Activated CD8-positive, alpha-beta memory T cell treated with anti-CD3 and anti-CD28 coated beads, Interleukin-2, amount 50 U/mL, for 1 hour (primary cell): ENCODE results near the gene DEDD.
"Not testable (repeated sequence)": the region's sequence is repeated elsewhere in the genome, so short reads cannot be mapped to it uniquely, and the experiment has no call there.

ENCODE experiments used
- DNase-seq: peaks from one replicate; pipeline ENCODE4 v3.0.0-alpha.2; 2020; ENCODE audit errors: extremely low read depth

Gene DEDD

DNA sequence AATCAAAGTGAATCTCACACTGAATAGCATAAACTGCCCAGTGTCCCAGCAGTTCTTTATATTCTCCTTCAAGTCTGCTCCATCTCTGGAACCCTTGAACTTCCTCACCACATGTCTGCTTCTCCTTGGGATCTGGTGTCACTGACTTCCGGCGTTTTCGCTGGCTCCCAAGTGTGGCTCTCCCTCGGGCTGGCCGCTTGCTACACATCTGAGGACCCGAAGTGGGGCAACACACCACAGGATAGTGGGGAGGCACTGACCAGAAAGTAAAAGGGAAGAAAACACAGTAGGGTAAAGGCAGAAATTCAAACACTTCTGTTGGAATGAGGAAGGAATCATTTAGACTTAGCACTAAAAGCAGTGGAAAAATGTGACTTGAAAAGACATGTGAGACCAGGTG, 9.5 kb downstream of the DEDD start:
- DNase-seq: no peak

- no peak for DNase-seq
Observed at GRCh38 chr1:161121834-161122233, 10.6 kb downstream of the DEDD start.

- no peak for DNase-seq
Observed at GRCh38 chr1:161121042-161121650, 11.3 kb downstream of the DEDD start.

DNA sequence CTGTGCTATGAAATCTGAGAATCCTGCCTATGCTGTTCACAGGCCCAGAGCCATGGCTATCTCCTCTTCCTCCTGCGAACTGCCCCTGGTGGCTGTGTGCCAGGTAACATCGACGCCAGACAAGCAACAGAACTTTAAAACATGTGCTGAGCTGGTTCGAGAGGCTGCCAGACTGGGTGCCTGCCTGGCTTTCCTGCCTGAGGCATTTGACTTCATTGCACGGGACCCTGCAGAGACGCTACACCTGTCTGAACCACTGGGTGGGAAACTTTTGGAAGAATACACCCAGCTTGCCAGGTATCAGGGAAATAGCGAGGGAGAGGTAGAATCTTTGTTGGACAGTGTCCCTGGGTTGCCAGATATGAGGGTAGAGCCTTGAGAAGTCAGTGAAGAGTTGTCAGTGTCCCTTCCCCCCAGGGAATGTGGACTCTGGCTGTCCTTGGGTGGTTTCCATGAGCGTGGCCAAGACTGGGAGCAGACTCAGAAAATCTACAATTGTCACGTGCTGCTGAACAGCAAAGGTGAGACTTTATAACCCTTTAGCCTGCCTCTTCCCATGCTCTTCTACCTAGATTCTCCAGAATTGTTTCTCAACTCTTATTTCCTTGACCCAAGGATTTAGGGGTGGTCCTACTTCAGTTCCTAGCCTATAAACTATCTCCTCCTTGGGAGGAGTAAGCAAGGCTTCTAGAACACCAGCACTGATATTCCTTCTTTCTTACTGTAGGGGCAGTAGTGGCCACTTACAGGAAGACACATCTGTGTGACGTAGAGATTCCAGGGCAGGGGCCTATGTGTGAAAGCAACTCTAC, 13.2 kb downstream of the DEDD start:
- DNase-seq: no peak

- no peak for DNase-seq
Observed at GRCh38 chr1:161117759-161118581, 14.5 kb downstream of the DEDD start, which contains the start of the genes NIT1 and PFDN2. Gene NIT1, plus strand, starts transcription at chr1:161118105. Its CDS starts 72 bp downstream, at chr1:161118177. Gene PFDN2, minus strand, starts transcription at chr1:161118037. Its CDS starts 11 bp downstream, at chr1:161118026.

- not testable (repeated sequence) for DNase-seq
Observed at GRCh38 chr1:161115961-161116360, 16.5 kb downstream of the DEDD start.

- no peak for DNase-seq
Observed at GRCh38 chr1:161115132-161115711, 17.2 kb downstream of the DEDD start.

DNA sequence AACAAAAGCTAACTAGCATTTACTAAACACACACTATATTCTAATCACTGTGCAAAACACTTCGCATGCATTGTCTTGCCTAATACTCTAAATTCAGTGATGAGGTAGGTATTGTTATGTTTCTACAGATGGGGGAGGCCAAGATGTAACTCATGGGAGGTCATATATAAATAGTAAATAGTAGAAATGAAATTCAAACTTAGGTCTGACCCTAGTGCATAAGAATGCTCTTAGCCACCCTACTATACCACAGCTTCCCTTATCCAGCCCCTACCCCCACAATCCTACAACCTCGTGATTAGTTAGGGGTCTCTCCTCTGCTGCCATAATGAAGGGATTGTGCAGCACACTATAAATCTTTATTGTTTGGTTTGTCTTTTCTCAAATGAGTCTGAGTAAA, 17.9 kb downstream of the DEDD start:
- no peak for DNase-seq

DNA sequence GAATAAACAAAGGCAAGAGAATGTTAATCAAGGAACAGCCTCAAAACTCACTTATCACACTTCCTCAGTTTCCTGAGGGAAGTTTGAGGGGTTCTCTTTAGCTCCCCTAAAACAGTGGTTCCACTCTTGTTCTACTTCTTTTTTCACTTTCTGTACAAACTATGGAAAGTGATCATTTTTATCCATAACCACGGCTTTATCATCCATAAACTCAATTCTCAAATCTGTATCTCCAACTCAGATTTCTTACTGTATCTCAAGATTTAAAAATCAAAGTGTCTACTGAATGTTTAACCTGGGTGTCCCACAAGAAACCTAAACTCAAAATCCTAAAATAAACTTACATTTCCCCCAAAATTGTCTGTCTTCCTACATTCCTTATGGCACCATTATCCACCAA, 18.6 kb downstream of the DEDD start:
- no peak for DNase-seq

GRCh38 chr1:161111527-161111926, 20.9 kb downstream of the DEDD start:
- DNase-seq: no peak

DNA sequence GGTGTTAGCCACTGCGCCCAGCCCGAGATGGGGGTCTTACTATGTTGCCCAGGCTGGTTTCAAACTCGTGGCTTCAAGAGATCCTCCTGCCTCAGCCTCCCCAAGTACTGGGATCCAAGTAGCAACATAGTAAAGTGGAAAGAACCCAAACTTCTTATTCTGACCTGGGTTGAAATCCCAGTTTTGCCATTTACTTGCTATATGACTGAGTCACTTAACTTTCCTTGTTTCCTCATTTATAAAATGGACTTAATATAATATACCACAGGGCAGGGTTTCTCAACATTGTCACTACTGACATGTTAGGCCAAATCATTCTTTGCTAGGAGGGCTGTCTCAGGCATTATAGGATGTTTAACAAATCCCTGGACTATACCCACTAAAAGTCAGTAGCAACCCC, 21.4 kb downstream of the DEDD start:
- no peak for DNase-seq

- no peak for DNase-seq
Observed at GRCh38 chr1:161106431-161106830, 26.0 kb downstream of the DEDD start.

- DNase-seq: no peak
Observed at GRCh38 chr1:161100556-161100955, 31.9 kb downstream of the DEDD start.

GRCh38 chr1:161099090-161099802, 33.2 kb downstream of the DEDD start:
- DNase-seq: no peak

GRCh38 chr1:161098210-161099068, 34.0 kb downstream of the DEDD start, which contains the start of gene KLHDC9:
Gene KLHDC9, plus strand, starts transcription at chr1:161098361. Its CDS starts 175 bp downstream, at chr1:161098536.
- no peak for DNase-seq

DNA sequence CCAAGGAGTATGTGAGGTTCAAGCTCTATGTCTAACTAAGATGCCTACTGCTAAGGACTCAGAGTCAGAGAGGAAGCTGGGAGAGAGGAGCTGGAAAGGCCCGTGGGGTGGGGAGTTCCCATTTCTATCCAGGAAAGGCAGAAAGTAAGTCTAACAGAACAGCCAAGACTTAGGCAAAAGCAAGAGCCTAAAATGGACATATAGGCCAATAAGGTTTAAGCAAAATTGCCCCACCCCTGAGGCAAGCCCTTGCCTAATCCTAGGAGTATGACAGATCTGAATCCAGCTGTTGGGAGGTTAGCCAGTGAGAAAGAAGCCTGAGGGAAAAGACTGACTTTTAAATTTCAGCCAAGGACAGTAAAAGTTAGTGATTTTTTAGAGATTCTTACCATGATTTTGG, 35.9 kb downstream of the DEDD start:
- DNase-seq: no peak

- DNase-seq: no peak
Observed at GRCh38 chr1:161096015-161096414, 36.5 kb downstream of the DEDD start.

- no peak for DNase-seq
Observed at GRCh38 chr1:161095230-161095629, 37.2 kb downstream of the DEDD start.

GRCh38 chr1:161094481-161094880, 38.0 kb downstream of the DEDD start:
- DNase-seq: no peak

DNA sequence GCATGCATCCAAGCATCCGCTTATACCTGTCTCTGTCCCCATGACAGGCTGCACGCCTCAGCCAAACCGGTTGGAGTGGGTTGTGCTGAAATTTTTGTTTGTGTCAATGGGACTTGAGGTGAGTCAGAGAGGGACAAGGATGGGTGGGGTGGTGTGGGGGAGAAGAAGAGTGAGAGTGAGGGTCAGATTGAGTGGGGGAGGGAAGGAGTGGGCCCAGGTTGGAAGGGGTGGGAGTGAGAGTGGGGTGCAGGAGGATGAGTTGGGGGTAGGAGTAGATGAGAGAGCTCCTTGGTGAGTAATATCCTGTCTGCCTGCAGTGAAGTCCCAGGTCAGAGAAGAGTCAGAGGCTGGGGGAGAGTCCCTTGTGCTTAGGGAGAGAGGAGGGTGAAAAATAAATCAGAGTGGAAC, 39.8 kb downstream of the DEDD start:
- no peak for DNase-seq
